Measurements from ENCODE around the gene SPRR1B. TPM values are rescaled to one million over a fixed set of nuclear protein-coding genes. Genes with fewer than 3 reads are reported as not detected.
"Not testable (repeated sequence)": the region's sequence is repeated elsewhere in the genome, so short reads cannot be mapped to it uniquely, and the experiment has no call there.

Gene SPRR1B
- total and polyA plus RNA-seq, 4 donors, result 0.31 to 1.9 TPM; not detected in 2

DNA sequence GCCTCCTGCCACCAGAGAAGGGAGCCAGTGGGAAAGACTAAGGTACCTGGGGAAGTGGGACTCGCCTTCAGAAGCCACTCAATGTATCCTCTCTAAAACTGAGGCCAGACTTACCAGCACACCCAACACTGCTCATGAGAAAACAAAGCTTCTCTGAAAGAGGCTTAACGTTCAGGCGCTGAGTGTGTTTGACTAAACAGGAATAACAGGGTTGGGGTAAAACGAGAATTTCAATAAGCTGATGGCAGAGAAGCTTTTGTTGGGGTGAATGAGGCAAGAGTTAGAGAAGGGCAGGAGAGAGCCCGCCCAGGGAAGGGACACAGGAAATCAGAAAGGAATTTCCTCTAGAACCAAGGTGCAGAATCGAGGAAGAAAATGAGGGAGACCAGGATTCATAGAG, 31.2 kb upstream of the SPRR1B start:
- peaks cover 0 to 5% (median 1%) of the 10 kb centered on the region in 4 donors for H3K9me3 ChIP-seq (ENCODE audit: control insufficient read depth in 4 of 4, insufficient read depth in 3 of 4, low read length in 3 of 4)
- H3K4me1 ChIP-seq (ENCODE audit: control insufficient read depth in 5 of 5, insufficient read depth in 5 of 5, low read length in 5 of 5), result no peaks in the 10 kb centered on the region
- H3K4me3 ChIP-seq, result no peak overlapping the region
- no peak overlapping the region for H3K9ac ChIP-seq (ENCODE audit: insufficient read depth in 1 of 2, low read length in 2 of 2)
- TF ChIP-seq, protein P1, sequence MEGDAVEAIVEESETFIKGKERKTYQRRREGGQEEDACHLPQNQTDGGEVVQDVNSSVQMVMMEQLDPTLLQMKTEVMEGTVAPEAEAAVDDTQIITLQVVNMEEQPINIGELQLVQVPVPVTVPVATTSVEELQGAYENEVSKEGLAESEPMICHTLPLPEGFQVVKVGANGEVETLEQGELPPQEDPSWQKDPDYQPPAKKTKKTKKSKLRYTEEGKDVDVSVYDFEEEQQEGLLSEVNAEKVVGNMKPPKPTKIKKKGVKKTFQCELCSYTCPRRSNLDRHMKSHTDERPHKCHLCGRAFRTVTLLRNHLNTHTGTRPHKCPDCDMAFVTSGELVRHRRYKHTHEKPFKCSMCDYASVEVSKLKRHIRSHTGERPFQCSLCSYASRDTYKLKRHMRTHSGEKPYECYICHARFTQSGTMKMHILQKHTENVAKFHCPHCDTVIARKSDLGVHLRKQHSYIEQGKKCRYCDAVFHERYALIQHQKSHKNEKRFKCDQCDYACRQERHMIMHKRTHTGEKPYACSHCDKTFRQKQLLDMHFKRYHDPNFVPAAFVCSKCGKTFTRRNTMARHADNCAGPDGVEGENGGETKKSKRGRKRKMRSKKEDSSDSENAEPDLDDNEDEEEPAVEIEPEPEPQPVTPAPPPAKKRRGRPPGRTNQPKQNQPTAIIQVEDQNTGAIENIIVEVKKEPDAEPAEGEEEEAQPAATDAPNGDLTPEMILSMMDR (IDR thresholded peaks at IDR 0.05; ENCODE audit: control extremely low read depth, extremely low read depth), result no peak
- WGBS, 2 donors, result 63 to 68% methylated on average over 6 of the region's 6 CpGs
- H3K36me3 ChIP-seq (ENCODE audit: control insufficient read depth in 4 of 4, insufficient read depth in 4 of 4, low read length in 4 of 4), result no peaks in the 10 kb centered on the region
- H3K27ac ChIP-seq (ENCODE audit: low read depth in 1 of 2, low read length in 1 of 2), result no peak overlapping the region
- DNase-seq, result peak in 1 of 3 donors; percentile 4
- H3K27me3 ChIP-seq (ENCODE audit: control insufficient read depth in 3 of 3, insufficient read depth in 3 of 3, low read length in 2 of 3), result no peaks in the 10 kb centered on the region
- ATAC-seq (ENCODE audit: insufficient read depth, low FRiP score), result no peak

DNA sequence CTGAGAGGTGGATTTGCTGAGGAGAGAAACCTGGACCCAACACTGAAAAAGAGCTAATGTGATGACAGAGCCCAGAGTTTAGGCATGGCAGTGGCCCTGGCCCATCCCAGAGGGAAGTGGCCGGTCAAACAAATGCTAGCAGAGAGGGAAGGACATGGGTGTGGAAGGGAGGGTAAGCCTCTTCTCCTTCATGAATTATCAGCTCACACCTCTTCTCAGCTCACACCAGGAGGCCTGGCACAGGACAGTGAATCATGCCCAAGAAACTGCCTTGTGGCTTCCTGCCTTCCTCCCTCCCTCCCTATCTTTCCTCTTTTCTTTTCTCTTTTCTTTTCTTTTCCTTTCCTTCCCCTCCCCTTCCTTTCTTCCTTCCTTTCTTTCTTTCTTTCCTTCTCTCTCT, 30.7 kb upstream of the SPRR1B start:
- no peaks in the 10 kb centered on the region for H3K27me3 ChIP-seq (ENCODE audit: control insufficient read depth in 3 of 3, insufficient read depth in 3 of 3, low read length in 2 of 3)
- H3K36me3 ChIP-seq (ENCODE audit: control insufficient read depth in 4 of 4, insufficient read depth in 4 of 4, low read length in 4 of 4), result no peaks in the 10 kb centered on the region
- H3K9ac ChIP-seq (ENCODE audit: insufficient read depth in 1 of 2, low read length in 2 of 2), result no peak overlapping the region
- TF ChIP-seq, protein P1 (IDR thresholded peaks at IDR 0.05; ENCODE audit: control extremely low read depth, extremely low read depth), result no peak
- no peak overlapping the region for H3K27ac ChIP-seq (ENCODE audit: low read depth in 1 of 2, low read length in 1 of 2)
- no peak for ATAC-seq (ENCODE audit: insufficient read depth, low FRiP score)
- peaks cover 0 to 2% (median under 1%) of the 10 kb centered on the region in 4 donors for H3K9me3 ChIP-seq (ENCODE audit: control insufficient read depth in 4 of 4, insufficient read depth in 3 of 4, low read length in 3 of 4)
- DNase-seq, result no peak
- no peak overlapping the region for H3K4me3 ChIP-seq
- no peaks in the 10 kb centered on the region for H3K4me1 ChIP-seq (ENCODE audit: control insufficient read depth in 5 of 5, insufficient read depth in 5 of 5, low read length in 5 of 5)
- WGBS, 2 donors, result 83 to 88% methylated on average over 1 of the region's 1 CpG

DNA sequence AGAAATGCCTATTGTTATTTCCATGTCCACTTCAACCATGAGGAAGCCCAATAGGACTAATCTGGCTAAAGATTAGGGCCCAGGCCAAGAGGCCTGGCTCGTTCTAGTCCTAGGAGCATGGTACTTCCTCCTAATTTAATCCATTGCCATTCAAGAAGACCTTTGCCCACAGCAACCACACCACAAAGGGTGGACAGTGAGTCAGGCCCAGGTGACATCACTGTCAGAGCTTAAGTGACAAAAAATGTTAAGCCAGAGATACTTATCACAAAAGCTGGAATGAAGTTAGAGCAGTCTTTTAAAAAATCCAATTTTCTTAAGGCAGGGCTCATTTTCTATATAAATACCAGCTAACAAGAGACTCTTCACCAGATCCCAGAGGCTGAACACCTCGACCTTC, 29.6 kb upstream of the SPRR1B start, which contains the start of gene SPRR3:
Gene SPRR3 (plus strand): TSS at position 368 of the 400 bp plus-strand sequence. CDS start 1,272 bp downstream, outside the sequence.
- Histone ChIP-seq H3K4me1 (ENCODE audit: control insufficient read depth in 5 of 5, insufficient read depth in 5 of 5, low read length in 5 of 5) (no peaks in the 10 kb centered on the region), H3K36me3 (ENCODE audit: control insufficient read depth in 4 of 4, insufficient read depth in 4 of 4, low read length in 4 of 4) (no peaks in the 10 kb centered on the region), H3K9me3 (ENCODE audit: control insufficient read depth in 4 of 4, insufficient read depth in 3 of 4, low read length in 3 of 4) (peaks cover 0 to 2% (median 0%) of the 10 kb centered on the region in 4 donors), H3K9ac (ENCODE audit: insufficient read depth in 1 of 2, low read length in 2 of 2) (no peak within 1 kb of the TSS), H3K4me3 (no peak within 1 kb of the TSS), H3K27ac (ENCODE audit: low read depth in 1 of 2, low read length in 1 of 2) (no peak within 1 kb of the TSS), H3K27me3 (ENCODE audit: control insufficient read depth in 3 of 3, insufficient read depth in 3 of 3, low read length in 2 of 3) (no peaks in the 10 kb centered on the region)
- no peak for ATAC-seq (ENCODE audit: insufficient read depth, low FRiP score)
- WGBS, 2 donors, result 61 to 66% methylated on average over 2 of the region's 2 CpGs
- TF ChIP-seq, protein P1 (IDR thresholded peaks at IDR 0.05; ENCODE audit: control extremely low read depth, extremely low read depth), result no peak
- no peak for DNase-seq

DNA sequence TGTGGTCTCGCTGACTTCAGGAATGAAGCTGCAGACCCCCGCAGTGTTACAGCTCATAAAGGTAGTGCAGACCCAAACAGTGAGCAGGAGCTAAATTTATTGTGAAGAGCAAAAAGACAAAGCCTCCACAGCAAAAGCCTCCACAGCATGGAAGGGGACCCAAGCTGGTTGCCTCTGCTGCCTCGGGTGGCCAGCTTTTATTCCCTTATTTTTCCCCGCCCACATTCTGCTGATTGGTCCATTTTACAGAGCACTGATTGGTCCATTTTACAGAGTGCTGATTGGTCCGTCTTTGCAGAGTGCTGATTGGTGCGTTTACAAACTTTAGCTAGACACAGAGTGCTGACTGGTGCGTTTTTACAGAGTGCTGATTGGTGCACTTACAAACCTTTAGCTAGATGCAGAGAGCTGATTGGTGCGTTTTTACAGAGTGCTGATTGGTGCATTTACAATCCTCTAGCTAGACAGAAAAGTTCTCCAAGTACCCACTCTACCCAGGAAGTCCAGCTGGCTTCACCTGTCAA, 19.7 kb upstream of the SPRR1B start:
- not testable (repeated sequence) for H3K36me3 ChIP-seq (ENCODE audit: control insufficient read depth in 4 of 4, insufficient read depth in 4 of 4, low read length in 4 of 4); H3K9ac ChIP-seq (ENCODE audit: insufficient read depth in 1 of 2, low read length in 2 of 2); H3K27me3 ChIP-seq (ENCODE audit: control insufficient read depth in 3 of 3, insufficient read depth in 3 of 3, low read length in 2 of 3); H3K9me3 ChIP-seq (ENCODE audit: control insufficient read depth in 4 of 4, insufficient read depth in 3 of 4, low read length in 3 of 4); ATAC-seq (ENCODE audit: insufficient read depth, low FRiP score); H3K27ac ChIP-seq (ENCODE audit: low read depth in 1 of 2, low read length in 1 of 2); H3K4me1 ChIP-seq (ENCODE audit: control insufficient read depth in 5 of 5, insufficient read depth in 5 of 5, low read length in 5 of 5); H3K4me3 ChIP-seq; DNase-seq
- 85 to 91% methylated on average over 8 of the region's 8 CpGs for WGBS, 2 donors

DNA sequence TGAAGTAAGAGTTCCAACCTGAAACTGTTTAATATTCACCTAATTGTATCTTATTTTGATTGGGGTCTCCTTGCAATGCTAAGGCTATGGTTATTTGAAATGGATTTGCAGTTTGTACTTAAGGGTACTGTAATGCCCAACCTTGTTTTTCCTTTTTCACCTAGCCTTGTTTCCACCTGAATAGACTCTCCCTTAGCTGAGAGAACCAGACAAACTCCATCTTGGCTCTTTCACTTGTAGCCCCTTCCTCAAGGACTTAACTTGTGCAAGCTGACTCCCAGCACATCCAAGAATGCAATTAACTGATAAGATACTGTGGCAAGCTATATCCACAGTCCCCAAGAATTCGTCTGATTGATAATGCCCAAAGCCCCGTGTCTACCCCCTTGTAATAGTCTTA, 9.2 kb upstream of the SPRR1B start:
- H3K4me3 ChIP-seq; H3K27me3 ChIP-seq (ENCODE audit: control insufficient read depth in 3 of 3, insufficient read depth in 3 of 3, low read length in 2 of 3); H3K9ac ChIP-seq (ENCODE audit: insufficient read depth in 1 of 2, low read length in 2 of 2); DNase-seq; H3K36me3 ChIP-seq (ENCODE audit: control insufficient read depth in 4 of 4, insufficient read depth in 4 of 4, low read length in 4 of 4); H3K27ac ChIP-seq (ENCODE audit: low read depth in 1 of 2, low read length in 1 of 2); H3K4me1 ChIP-seq (ENCODE audit: control insufficient read depth in 5 of 5, insufficient read depth in 5 of 5, low read length in 5 of 5); ATAC-seq (ENCODE audit: insufficient read depth, low FRiP score); H3K9me3 ChIP-seq (ENCODE audit: control insufficient read depth in 4 of 4, insufficient read depth in 3 of 4, low read length in 3 of 4): not testable (repeated sequence)
- 10 to 20% methylated on average over 2 of the region's 2 CpGs for WGBS, 2 donors

DNA sequence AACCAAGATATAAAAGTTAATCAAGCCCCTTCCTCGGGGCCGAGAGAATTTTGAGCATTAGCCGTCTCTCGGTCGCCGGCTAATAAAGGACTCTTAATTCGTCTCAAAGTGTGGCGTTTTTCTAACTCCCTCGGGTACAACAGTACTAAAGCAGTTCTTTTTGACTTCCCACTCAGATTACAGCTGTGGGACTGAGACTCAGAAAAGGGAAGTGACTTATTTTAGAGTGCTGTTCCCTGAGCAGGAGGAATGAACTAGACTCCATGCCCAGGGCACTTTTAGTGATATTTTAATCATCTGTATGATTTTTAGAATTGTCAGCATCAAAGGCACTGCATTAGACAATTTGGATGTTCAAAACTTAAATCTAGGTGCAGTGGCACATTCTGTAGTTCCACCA, 8.7 kb upstream of the SPRR1B start:
- 34 to 37% methylated on average over 9 of the region's 9 CpGs for whole genome bisulfite sequencing, 2 donors
- H3K9ac ChIP-seq (ENCODE audit: insufficient read depth in 1 of 2, low read length in 2 of 2); H3K9me3 ChIP-seq (ENCODE audit: control insufficient read depth in 4 of 4, insufficient read depth in 3 of 4, low read length in 3 of 4); ATAC-seq (ENCODE audit: insufficient read depth, low FRiP score); H3K27ac ChIP-seq (ENCODE audit: low read depth in 1 of 2, low read length in 1 of 2); H3K4me3 ChIP-seq; H3K4me1 ChIP-seq (ENCODE audit: control insufficient read depth in 5 of 5, insufficient read depth in 5 of 5, low read length in 5 of 5); DNase-seq; H3K27me3 ChIP-seq (ENCODE audit: control insufficient read depth in 3 of 3, insufficient read depth in 3 of 3, low read length in 2 of 3); H3K36me3 ChIP-seq (ENCODE audit: control insufficient read depth in 4 of 4, insufficient read depth in 4 of 4, low read length in 4 of 4): not testable (repeated sequence)
